WERI-Rb-1 (cell line): ENCODE data around the gene CDC42EP4.
A peak's percentile ranks its signal among the peaks of the same experiment; 100 is the strongest.
"Not testable (repeated sequence)": the region's sequence is repeated elsewhere in the genome, so short reads cannot be mapped to it uniquely, and the experiment has no call there.

Experiments
- DNase-seq: peaks from one replicate; pipeline ENCODE4 v3.0.0-alpha.2; 2020
- H3K27ac ChIP-seq: fragments of 250-450 bp; sonication (Bioruptor Pico); 2 replicates; pipeline ENCODE4 v1.5.1; 2020; ENCODE audit warnings: mild to moderate bottlenecking, moderate library complexity
- H3K27me3 ChIP-seq: fragments of 250-450 bp; sonication (Bioruptor Pico); 2 replicates; pipeline ENCODE4 v1.5.1; 2021; ENCODE audit warnings: mild to moderate bottlenecking, low read depth, moderate library complexity; ENCODE audit not compliant: insufficient read depth, severe bottlenecking
- H3K36me3 ChIP-seq: fragments of 250-450 bp; sonication (Bioruptor Pico); 2 replicates; pipeline ENCODE4 v1.5.1; 2020; ENCODE audit warnings: mild to moderate bottlenecking, moderate library complexity
- H3K4me3 ChIP-seq: 2 replicates; pipeline ENCODE4 v1.5.1; 2011; ENCODE audit warnings: low read depth, mild to moderate bottlenecking, control low read depth, low read length
- H3K9me3 ChIP-seq: fragments of 250-450 bp; sonication (Bioruptor Pico); 2 replicates; pipeline ENCODE4 v1.5.1; 2021; ENCODE audit warnings: mild to moderate bottlenecking, moderate library complexity; ENCODE audit not compliant: severe bottlenecking
- TF ChIP-seq, protein P1 (sequence below): IDR thresholded peaks from 2 replicates; pipeline ENCODE4 v1.5.1; 2011; ENCODE audit warnings: low read depth, mild to moderate bottlenecking, control low read depth, inconsistent platforms, low read length

Gene CDC42EP4

DNA sequence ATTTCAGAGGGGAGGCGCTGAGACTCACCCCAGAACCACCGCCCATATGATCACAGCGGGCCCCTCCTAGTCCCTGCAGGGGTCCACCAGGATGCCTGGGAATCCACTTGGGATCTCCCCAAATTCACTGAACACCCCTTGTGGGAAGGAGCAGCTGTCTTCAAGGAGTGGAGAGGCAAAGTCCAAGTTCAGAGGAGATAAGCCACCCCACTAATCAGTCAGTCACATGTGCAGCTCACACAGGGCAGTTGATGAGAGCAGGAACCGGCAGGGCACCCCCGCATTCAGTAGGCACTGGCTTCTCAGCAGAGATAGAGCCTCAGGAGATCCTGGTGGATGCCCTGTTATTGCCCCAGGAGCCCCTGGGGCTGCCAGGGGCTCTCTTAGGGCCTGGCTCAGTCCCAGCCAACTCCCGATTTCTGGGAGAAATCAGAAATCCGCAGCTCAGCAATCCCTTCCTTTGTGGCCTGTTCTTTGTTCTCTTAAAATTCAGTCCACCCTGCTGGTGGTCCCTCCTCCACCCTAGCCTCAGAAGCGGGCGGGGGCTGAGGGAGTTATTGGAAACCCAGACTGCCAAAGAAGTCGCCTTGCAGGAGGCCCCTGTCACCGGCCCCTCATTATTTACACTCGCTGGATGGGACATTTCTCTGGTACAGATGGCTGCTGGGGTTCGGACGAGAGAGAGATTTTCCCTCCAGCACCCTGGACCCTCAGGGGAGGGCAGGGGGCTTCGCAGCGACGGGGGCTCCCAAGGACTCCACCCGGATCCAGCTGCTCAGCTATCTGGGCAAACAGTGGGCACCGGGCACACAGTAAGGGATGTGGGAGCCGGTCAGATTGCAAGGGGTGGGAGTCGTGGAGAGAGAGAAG lies 1.8 kb downstream of the CDC42EP4 start:
- H3K9me3 ChIP-seq: no peaks in the 10 kb centered on the region
- DNase-seq: peak; percentile 67
- H3K27me3 ChIP-seq: no peaks in the 10 kb centered on the region
- H3K27ac ChIP-seq: peak overlapping the region; percentile 93
- TF ChIP-seq, protein P1, sequence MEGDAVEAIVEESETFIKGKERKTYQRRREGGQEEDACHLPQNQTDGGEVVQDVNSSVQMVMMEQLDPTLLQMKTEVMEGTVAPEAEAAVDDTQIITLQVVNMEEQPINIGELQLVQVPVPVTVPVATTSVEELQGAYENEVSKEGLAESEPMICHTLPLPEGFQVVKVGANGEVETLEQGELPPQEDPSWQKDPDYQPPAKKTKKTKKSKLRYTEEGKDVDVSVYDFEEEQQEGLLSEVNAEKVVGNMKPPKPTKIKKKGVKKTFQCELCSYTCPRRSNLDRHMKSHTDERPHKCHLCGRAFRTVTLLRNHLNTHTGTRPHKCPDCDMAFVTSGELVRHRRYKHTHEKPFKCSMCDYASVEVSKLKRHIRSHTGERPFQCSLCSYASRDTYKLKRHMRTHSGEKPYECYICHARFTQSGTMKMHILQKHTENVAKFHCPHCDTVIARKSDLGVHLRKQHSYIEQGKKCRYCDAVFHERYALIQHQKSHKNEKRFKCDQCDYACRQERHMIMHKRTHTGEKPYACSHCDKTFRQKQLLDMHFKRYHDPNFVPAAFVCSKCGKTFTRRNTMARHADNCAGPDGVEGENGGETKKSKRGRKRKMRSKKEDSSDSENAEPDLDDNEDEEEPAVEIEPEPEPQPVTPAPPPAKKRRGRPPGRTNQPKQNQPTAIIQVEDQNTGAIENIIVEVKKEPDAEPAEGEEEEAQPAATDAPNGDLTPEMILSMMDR: no peak
- H3K4me3 ChIP-seq: peak overlapping the region; percentile 98
- peaks cover 23% of the 10 kb centered on the region for H3K36me3 ChIP-seq

- peak overlapping the region; percentile 93 for H3K27ac ChIP-seq
- peaks cover 23% of the 10 kb centered on the region for H3K36me3 ChIP-seq
- DNase-seq, H3K9me3 ChIP-seq, H3K4me3 ChIP-seq, H3K27me3 ChIP-seq: not testable (repeated sequence)
Observed at GRCh38 chr17:73308959-73309358, 2.8 kb downstream of the CDC42EP4 start.

- Histone ChIP-seq H3K27me3 (no peaks in the 10 kb centered on the region), H3K36me3 (peaks cover 25% of the 10 kb centered on the region), H3K27ac (no peak overlapping the region), H3K9me3 (no peaks in the 10 kb centered on the region), H3K4me3 (no peak overlapping the region)
- DNase-seq: no peak
- TF ChIP-seq, protein P1: no peak
Observed at GRCh38 chr17:73308017-73308823, 3.6 kb downstream of the CDC42EP4 start.

DNA sequence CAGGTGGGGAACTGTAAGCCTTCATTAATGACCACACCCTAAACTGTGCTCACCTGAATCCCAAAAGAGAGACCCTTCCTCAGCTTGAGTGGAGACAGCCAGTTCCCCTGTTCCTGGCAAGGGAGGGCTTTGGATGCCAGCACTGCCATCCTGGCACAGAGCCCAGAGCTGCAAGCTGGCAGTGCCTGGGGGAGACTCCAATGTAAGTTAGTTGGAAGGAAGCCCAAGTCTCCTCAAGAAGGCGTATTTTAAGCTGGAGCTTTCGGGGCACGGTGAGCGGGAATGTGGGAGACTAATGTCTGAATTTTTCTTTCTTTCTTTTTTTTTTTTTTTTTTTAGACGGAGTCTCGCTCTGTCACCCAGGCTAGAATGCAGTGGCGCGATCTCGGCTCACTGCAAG lies 4.7 kb downstream of the CDC42EP4 start:
- DNase-seq: no peak
- H3K27me3 ChIP-seq: no peaks in the 10 kb centered on the region
- no peaks in the 10 kb centered on the region for H3K9me3 ChIP-seq
- no peak overlapping the region for H3K4me3 ChIP-seq
- H3K27ac ChIP-seq: no peak overlapping the region
- TF ChIP-seq, protein P1: no peak
- peaks cover 26% of the 10 kb centered on the region for H3K36me3 ChIP-seq

DNA sequence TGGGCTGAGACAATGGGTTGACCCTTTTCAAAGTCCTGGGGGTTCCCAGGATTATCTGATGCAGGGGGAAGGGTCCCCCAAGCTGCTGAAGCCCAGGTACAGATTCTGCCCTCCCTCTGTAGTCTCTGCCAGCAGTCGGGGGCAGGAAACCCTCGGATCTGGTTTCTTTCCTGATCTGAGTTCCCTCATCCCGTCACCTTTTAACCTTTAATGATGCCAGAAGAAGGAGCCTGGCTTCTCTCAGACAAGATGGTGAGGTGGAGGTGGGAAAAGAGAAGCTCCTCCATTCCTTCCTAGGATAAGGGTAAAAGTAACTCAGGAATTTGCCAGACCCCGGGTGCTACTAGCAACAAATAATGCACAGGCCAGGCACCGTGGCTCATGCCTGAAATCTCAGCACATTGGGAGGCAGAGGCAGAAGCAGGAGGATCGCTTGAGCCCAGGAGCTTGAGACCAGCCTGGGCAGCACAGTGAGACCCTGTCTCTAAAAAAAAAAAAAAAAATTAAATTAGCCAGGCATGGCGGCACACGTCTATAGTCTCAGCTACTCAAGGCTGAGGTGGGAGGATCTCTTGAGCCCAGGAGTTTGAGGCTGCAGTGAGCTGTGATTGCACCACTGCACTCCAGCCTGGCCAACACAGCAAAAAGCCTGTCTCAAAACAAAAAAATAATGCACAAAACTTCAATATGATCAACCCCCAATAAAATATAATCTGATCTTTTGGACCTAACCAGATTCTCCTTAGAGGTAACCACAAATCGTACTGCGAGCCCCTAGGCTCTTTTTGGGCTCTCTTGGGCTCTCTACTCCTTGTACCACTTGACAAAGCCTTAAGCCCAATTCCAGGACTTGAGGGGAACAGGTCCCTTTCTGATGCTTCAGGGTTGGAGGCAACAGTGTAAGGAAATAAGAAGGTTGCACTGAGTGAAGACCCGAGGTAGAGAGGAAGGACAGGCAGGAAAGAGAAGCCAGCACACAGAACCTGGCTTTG lies 5.7 kb downstream of the CDC42EP4 start:
- Histone ChIP-seq H3K27ac (peak overlapping the region; percentile 62), H3K27me3 (no peaks in the 10 kb centered on the region), H3K9me3 (no peaks in the 10 kb centered on the region), H3K4me3 (no peak overlapping the region), H3K36me3 (peaks cover 20% of the 10 kb centered on the region)
- no peak for DNase-seq
- TF ChIP-seq, protein P1: no peak
